MM.1S (cell line): Measurements from ENCODE around the gene TTLL3.
"Not testable (repeated sequence)": the region's sequence is repeated elsewhere in the genome, so short reads cannot be mapped to it uniquely, and the experiment has no call there.

Experiments used
- DNase-seq: peaks from one replicate; pipeline ENCODE4 v3.0.0-alpha.2; 2015
- H2AFZ ChIP-seq: fragments of 300-600 bp; sonication (generic); 2 replicates; pipeline ENCODE4 v1.6.0; 2016; ENCODE audit warnings: antibody characterized with exemption, low read length
- H3F3A ChIP-seq: fragments of 300-600 bp; sonication (generic); 2 replicates; pipeline ENCODE4 v1.6.1; 2016; ENCODE audit warnings: mild to moderate bottlenecking, antibody characterized with exemption, low read length, moderate library complexity, mixed read lengths; ENCODE audit not compliant: insufficient read depth
- H3K27ac ChIP-seq: fragments of 300-600 bp; sonication (generic); 2 replicates; pipeline ENCODE4 v1.5.1; 2016; ENCODE audit warnings: mild to moderate bottlenecking, low read length
- H3K27me3 ChIP-seq: fragments of 300-600 bp; sonication (generic); replicated peaks from 2 replicates; pipeline ENCODE4 v1.6.0; 2016; ENCODE audit warnings: low read length; ENCODE audit not compliant: insufficient read depth
- H3K36me3 ChIP-seq: fragments of 300-600 bp; sonication (generic); replicated peaks from 2 replicates; pipeline ENCODE4 v1.6.1; 2016; ENCODE audit warnings: mild to moderate bottlenecking, low read length, mixed read lengths; ENCODE audit not compliant: insufficient read depth
- H3K4me1 ChIP-seq: fragments of 300-600 bp; sonication (generic); 2 replicates; pipeline ENCODE4 v1.6.1; 2016; ENCODE audit warnings: low read length, mixed read lengths
- H3K4me2 ChIP-seq: fragments of 300-600 bp; sonication (generic); 2 replicates; pipeline ENCODE4 v1.6.0; 2016; ENCODE audit warnings: low read depth, low read length
- H3K4me3 ChIP-seq: fragments of 300-600 bp; sonication (generic); 2 replicates; pipeline ENCODE4 v1.5.1; 2016; ENCODE audit warnings: low read length, mixed read lengths
- H3K79me2 ChIP-seq: fragments of 300-600 bp; sonication (generic); 2 replicates; pipeline ENCODE4 v1.6.1; 2016; ENCODE audit warnings: mixed run types, low read length, mixed read lengths
- H3K9ac ChIP-seq: fragments of 300-600 bp; sonication (generic); 2 replicates; pipeline ENCODE4 v1.6.1; 2016; ENCODE audit warnings: low read length, mixed read lengths
- H3K9me2 ChIP-seq: fragments of 300-600 bp; sonication (generic); replicated peaks from 2 replicates; pipeline ENCODE4 v1.6.1; 2016; ENCODE audit warnings: mild to moderate bottlenecking, low read length, mixed read lengths; ENCODE audit not compliant: insufficient read depth
- H3K9me3 ChIP-seq: fragments of 300-600 bp; sonication (generic); replicated peaks from 2 replicates; pipeline ENCODE4 v1.6.1; 2016; ENCODE audit warnings: mild to moderate bottlenecking, low read length, mixed read lengths; ENCODE audit not compliant: insufficient read depth
- H4K20me1 ChIP-seq: fragments of 300-600 bp; sonication (generic); 2 replicates; pipeline ENCODE4 v1.6.1; 2016; ENCODE audit warnings: mild to moderate bottlenecking, low read length, moderate library complexity, mixed read lengths; ENCODE audit not compliant: insufficient read depth
- EZH2 ChIP-seq: fragments of 300-600 bp; sonication (generic); optimal IDR thresholded peaks from 2 replicates; pipeline ENCODE3; 2017; ENCODE audit warnings: low read depth, mild to moderate bottlenecking, antibody characterized with exemption, low read length, mixed read lengths
- EZH2phosphoT487 ChIP-seq: fragments of 300-600 bp; sonication (generic); IDR thresholded peaks from 2 replicates; pipeline ENCODE4 v1.6.1; 2018; ENCODE audit warnings: antibody characterized with exemption, low read length
- TF ChIP-seq, protein P1 (sequence below): fragments of 300-600 bp; sonication (generic); IDR thresholded peaks from 2 replicates; pipeline ENCODE4 v1.5.1; 2016; ENCODE audit warnings: antibody characterized with exemption, low read length, mixed read lengths

The TTLL3 gene

GRCh38 chr3:9875448-9875847 lies 65.4 kb downstream of the TTLL3 start:
- no peak overlapping the region for H3K9ac ChIP-seq
- H2AFZ ChIP-seq: no peak overlapping the region
- no peaks in the 10 kb centered on the region for H3K27me3 ChIP-seq
- H3F3A ChIP-seq: no peaks in the 10 kb centered on the region
- H3K79me2 ChIP-seq: no peaks in the 10 kb centered on the region
- H3K4me3 ChIP-seq: no peak overlapping the region
- TF ChIP-seq, protein P1, sequence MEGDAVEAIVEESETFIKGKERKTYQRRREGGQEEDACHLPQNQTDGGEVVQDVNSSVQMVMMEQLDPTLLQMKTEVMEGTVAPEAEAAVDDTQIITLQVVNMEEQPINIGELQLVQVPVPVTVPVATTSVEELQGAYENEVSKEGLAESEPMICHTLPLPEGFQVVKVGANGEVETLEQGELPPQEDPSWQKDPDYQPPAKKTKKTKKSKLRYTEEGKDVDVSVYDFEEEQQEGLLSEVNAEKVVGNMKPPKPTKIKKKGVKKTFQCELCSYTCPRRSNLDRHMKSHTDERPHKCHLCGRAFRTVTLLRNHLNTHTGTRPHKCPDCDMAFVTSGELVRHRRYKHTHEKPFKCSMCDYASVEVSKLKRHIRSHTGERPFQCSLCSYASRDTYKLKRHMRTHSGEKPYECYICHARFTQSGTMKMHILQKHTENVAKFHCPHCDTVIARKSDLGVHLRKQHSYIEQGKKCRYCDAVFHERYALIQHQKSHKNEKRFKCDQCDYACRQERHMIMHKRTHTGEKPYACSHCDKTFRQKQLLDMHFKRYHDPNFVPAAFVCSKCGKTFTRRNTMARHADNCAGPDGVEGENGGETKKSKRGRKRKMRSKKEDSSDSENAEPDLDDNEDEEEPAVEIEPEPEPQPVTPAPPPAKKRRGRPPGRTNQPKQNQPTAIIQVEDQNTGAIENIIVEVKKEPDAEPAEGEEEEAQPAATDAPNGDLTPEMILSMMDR: no peak
- no peak for TF ChIP-seq EZH2phosphoT487
- no peak for TF ChIP-seq EZH2
- no peak for DNase-seq
- H3K9me2 ChIP-seq: no peaks in the 10 kb centered on the region
- no peaks in the 10 kb centered on the region for H3K4me1 ChIP-seq
- H3K9me3 ChIP-seq: no peaks in the 10 kb centered on the region
- H3K36me3 ChIP-seq: no peaks in the 10 kb centered on the region
- no peak overlapping the region for H3K4me2 ChIP-seq
- H4K20me1 ChIP-seq: no peaks in the 10 kb centered on the region
- H3K27ac ChIP-seq: no peak overlapping the region

- not testable (repeated sequence) for H3K4me2 ChIP-seq, H3K79me2 ChIP-seq, H3K4me1 ChIP-seq, H3F3A ChIP-seq, H3K9me2 ChIP-seq, DNase-seq, H3K9me3 ChIP-seq, H3K4me3 ChIP-seq, H4K20me1 ChIP-seq, H2AFZ ChIP-seq, H3K27ac ChIP-seq, H3K36me3 ChIP-seq, H3K9ac ChIP-seq, H3K27me3 ChIP-seq
These were observed 66.2 kb downstream of the TTLL3 start for GRCh38 chr3:9876255-9876654.

DNA sequence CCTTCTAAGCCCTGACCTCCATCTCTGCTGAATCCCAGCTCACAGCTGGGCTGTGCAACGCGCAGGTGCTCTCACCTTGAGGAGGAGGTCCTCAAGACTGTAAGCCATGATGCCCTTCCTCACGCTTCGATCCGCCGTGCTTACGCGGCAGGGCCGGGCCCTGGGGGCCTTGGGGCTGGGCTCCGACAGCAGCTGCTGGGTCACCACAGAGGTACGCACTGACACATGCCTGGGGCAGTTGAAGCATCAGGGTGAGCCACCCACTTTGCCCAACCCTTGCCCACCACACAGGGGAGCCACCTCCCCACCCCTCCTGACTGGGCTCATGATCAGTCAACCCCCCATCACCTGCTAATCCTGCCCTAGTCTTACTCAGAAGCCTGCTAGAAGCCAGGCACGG lies 66.9 kb downstream of the TTLL3 start:
- Histone ChIP-seq H3K9me3 (no peaks in the 10 kb centered on the region), H3F3A (no peaks in the 10 kb centered on the region)

GRCh38 chr3:9878700-9879099 lies 68.6 kb downstream of the TTLL3 start:
- no peaks in the 10 kb centered on the region for H3K79me2 ChIP-seq
- no peaks in the 10 kb centered on the region for H4K20me1 ChIP-seq
- DNase-seq: no peak
- no peaks in the 10 kb centered on the region for H3K27me3 ChIP-seq
- no peaks in the 10 kb centered on the region for H3K4me1 ChIP-seq
- no peak overlapping the region for H3K4me2 ChIP-seq
- no peaks in the 10 kb centered on the region for H3K9me3 ChIP-seq
- H2AFZ ChIP-seq: no peak overlapping the region
- H3K9me2 ChIP-seq: no peaks in the 10 kb centered on the region
- no peaks in the 10 kb centered on the region for H3F3A ChIP-seq
- no peak overlapping the region for H3K27ac ChIP-seq
- TF ChIP-seq EZH2phosphoT487: no peak
- TF ChIP-seq, protein P1: no peak
- no peak for TF ChIP-seq EZH2
- H3K36me3 ChIP-seq: no peaks in the 10 kb centered on the region
- H3K4me3 ChIP-seq: no peak overlapping the region
- H3K9ac ChIP-seq: no peak overlapping the region

More for the DNA sequence above, 66.9 kb downstream of the TTLL3 start:
- Histone ChIP-seq H3K9me2 (no peaks in the 10 kb centered on the region), H3K9ac (no peak overlapping the region), H3K27ac (no peak overlapping the region), H3K79me2 (no peaks in the 10 kb centered on the region), H3K36me3 (no peaks in the 10 kb centered on the region), H3K4me2 (no peak overlapping the region), H2AFZ (no peak overlapping the region), H3K27me3 (no peaks in the 10 kb centered on the region), H3K4me3 (no peak overlapping the region), H4K20me1 (no peaks in the 10 kb centered on the region), H3K4me1 (no peaks in the 10 kb centered on the region)
- DNase-seq: no peak
- no peak for TF ChIP-seq EZH2
- TF ChIP-seq, protein P1: no peak
- no peak for TF ChIP-seq EZH2phosphoT487
